Left lobe of liver (tissue), 2 donors: Measurements from ENCODE around the gene KDM8. TPM values are rescaled to one million over a fixed set of nuclear protein-coding genes. Genes with fewer than 3 reads are reported as not detected.

Experiments used
- ATAC-seq: fragments of 200-7000 bp; cut with Tn5 transposase; one replicate; pipeline ENCODE4 v1.9.1; 2020; ENCODE audit warnings: mild to moderate bottlenecking, moderate library complexity
- DNase-seq: peaks from one replicate; pipeline ENCODE4 v3.0.0-alpha.2; 2020; ENCODE audit warnings: low spot score
- total RNA-seq: library from RNA; stranded (reverse); gene quantifications from one replicate; pipeline ENCODE4 v1.2.1, GENCODE V29; 2021
- donor health status: DM: no; HTN: no; CAD: no; lungs with moderate emphysema.
- donor health status: DM: no; HTN: yes; CAD: no.

Gene KDM8
- total RNA-seq, 1 donor from 2014 or later = 73.7 TPM

GRCh38 chr16:27228621-27229501, 25.5 kb downstream of the KDM8 start:
- no peak for ATAC-seq
- no peak for DNase-seq

GRCh38 chr16:27229891-27230470, 26.7 kb downstream of the KDM8 start:
- DNase-seq = no peak
- no peak for ATAC-seq

- DNase-seq (no peak), ATAC-seq (no peak)
Measured at GRCh38 chr16:27230562-27231001, 27.3 kb downstream of the KDM8 start.

- ATAC-seq (no peak), DNase-seq (no peak)
Measured at GRCh38 chr16:27231692-27232060, 28.4 kb downstream of the KDM8 start.

- no peak for ATAC-seq
- no peak for DNase-seq
Measured at GRCh38 chr16:27232061-27232900, 29.0 kb downstream of the KDM8 start.

- DNase-seq = no peak
Measured at GRCh38 chr16:27232901-27233625, 29.7 kb downstream of the KDM8 start.

GRCh38 chr16:27233731-27234130, 30.4 kb downstream of the KDM8 start:
- ATAC-seq (no peak), DNase-seq (no peak)

More at GRCh38 chr16:27232901-27233625, 29.7 kb downstream of the KDM8 start:
- ATAC-seq = no peak

- DNase-seq = no peak
- ATAC-seq = no peak
Measured at GRCh38 chr16:27234171-27234570, 30.8 kb downstream of the KDM8 start.

GRCh38 chr16:27234603-27235002, 31.3 kb downstream of the KDM8 start:
- DNase-seq = no peak

GRCh38 chr16:27235055-27235937, 32.0 kb downstream of the KDM8 start:
- DNase-seq = peak; percentile 75
- ATAC-seq = peak; percentile 86

More at GRCh38 chr16:27234603-27235002, 31.3 kb downstream of the KDM8 start:
- ATAC-seq = no peak

GRCh38 chr16:27235938-27236245, 32.6 kb downstream of the KDM8 start:
- no peak for ATAC-seq
- peak; percentile 39 for DNase-seq

- DNase-seq (peak; percentile 32), ATAC-seq (no peak)
Measured at GRCh38 chr16:27236635-27237218, 33.4 kb downstream of the KDM8 start.

- DNase-seq (peak; percentile 46), ATAC-seq (peak; percentile 4)
Measured at GRCh38 chr16:27237219-27238015, 34.1 kb downstream of the KDM8 start.

- DNase-seq (peak; percentile 55), ATAC-seq (peak; percentile 26)
Measured at GRCh38 chr16:27238016-27238587, 34.8 kb downstream of the KDM8 start.

GRCh38 chr16:27238591-27238990, 35.3 kb downstream of the KDM8 start:
- ATAC-seq (no peak), DNase-seq (peak; percentile 39)

- ATAC-seq = no peak
- peak; percentile 39 for DNase-seq
Measured at GRCh38 chr16:27239026-27239425, 35.7 kb downstream of the KDM8 start.

GRCh38 chr16:27239906-27240655, 36.8 kb downstream of the KDM8 start:
- DNase-seq = peak; percentile 41

More at GRCh38 chr16:27239906-27240655, 36.8 kb downstream of the KDM8 start:
- no peak for ATAC-seq
